Stimulated activated CD4-positive, alpha-beta T cell treated with anti-CD3 and anti-CD28 coated beads, TNF-alpha, amount 100 ng/mL, for 1 hour (primary cell): ENCODE data around the gene DOCK2.
A peak's percentile ranks its signal among the peaks of the same experiment; 100 is the strongest.
"Not testable (repeated sequence)": the region's sequence is repeated elsewhere in the genome, so short reads cannot be mapped to it uniquely, and the experiment has no call there.

Experiments used
- DNase-seq, 3 donors: peaks; one replicate each; pipeline ENCODE4 v3.0.0-alpha.2; 2020; ENCODE audit warnings: low read depth in 3 of 3, low spot score in 1 of 3

Gene DOCK2

GRCh38 chr5:169637549-169638121, 560 bp downstream of the DOCK2 start:
- DNase-seq, result peak in 2 of 3 donors; percentile 41 to 50

DNA sequence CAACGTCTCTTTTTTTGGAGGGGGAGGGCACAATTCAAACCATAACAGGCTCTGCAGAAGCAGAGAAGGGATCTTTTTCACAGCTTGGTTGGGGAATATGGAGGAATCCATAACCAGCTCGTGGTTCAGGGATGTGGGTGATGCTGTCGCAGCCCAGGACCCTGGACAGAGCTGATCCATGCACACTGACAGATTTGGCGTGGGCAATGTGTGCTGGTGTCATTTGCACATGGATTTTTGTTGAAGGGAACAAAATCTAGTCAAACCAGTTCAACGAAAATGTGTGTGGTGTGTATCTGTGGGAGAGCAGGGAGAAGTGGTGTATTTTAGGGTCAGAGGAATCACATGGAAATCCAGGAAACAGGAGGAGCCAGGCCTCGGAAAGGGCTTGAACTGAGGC, 4.2 kb downstream of the DOCK2 start:
- no peak for DNase-seq

GRCh38 chr5:169646856-169647255, 9.8 kb downstream of the DOCK2 start:
- no peak for DNase-seq

- no peak for DNase-seq
Measured at GRCh38 chr5:169647566-169647965, 10.5 kb downstream of the DOCK2 start.

DNA sequence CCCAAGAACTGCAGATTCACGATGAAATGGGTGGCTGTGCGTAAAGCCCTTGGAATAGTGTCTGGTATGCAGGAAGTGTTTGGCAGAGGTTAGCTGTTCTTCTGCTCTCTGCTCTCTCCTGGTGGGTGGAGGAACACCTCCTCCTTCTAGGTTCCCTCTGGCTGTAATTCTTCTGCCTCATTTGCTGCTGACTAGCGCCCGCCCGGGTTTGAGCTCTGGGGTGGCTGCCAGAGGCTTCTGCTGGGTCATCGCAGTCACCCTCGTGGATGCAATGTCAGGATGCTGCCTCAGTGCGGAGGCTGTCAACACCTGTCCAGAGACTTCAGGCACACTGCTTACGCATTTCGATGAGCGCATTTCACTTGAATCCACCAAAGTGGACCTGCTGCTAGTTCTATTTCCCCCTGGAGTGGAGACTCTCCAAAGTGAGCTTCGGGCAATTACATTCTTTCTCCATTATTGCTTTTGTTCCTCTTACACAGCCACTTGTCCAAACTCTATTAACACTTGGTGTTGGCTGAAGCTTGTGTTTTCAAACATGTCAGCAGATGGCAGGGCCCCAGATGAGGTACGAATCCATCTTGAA, 11.7 kb downstream of the DOCK2 start:
- DNase-seq, result no peak

DNA sequence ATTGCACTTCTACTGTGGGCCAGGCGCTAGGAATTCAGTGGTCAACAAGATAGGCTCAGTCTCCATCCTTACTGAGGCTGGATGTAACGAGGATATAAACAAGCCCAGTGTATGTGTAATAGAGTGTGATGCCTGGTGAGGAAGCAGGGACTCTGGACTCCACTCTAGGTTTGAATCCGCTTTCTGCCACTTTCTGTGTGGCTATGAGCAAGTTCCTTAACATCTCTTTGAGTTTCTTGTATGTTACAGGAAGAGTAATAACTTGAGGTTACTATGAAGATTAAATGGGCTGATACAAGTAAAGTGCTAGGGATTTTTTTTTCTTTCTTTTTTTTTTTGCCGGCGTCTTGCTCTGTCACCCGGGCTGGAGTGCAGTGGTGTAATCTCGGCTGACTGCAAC, 12.4 kb downstream of the DOCK2 start:
- DNase-seq, result no peak

- DNase-seq, result no peak
Measured at GRCh38 chr5:169650701-169651331, 13.7 kb downstream of the DOCK2 start.

GRCh38 chr5:169651526-169651925, 14.5 kb downstream of the DOCK2 start:
- no peak for DNase-seq

DNA sequence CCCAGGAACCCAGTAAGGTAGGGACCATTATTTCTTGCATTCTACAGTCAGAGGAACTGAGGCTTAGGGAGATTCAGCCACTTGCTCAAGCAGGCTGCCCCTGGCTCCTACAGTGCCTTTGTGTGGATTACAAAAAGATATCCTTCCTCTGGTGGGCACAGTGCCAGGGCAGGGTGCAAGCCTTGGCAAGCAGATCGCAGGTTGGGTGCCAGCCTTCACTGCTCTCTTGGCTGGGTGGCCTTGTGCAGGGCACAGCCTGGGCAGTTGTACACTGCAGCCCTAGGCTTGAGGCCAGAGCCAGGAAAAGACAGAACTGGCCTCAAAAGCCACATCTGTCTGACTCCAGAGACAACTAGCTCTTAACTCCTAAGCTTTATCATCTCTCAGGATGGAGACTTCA, 15.0 kb downstream of the DOCK2 start:
- no peak for DNase-seq

GRCh38 chr5:169653091-169653490, 16.0 kb downstream of the DOCK2 start:
- DNase-seq, result no peak

GRCh38 chr5:169655353-169655752, 18.3 kb downstream of the DOCK2 start:
- no peak for DNase-seq

GRCh38 chr5:169656125-169656901, 19.2 kb downstream of the DOCK2 start:
- no peak for DNase-seq

GRCh38 chr5:169657127-169657526, 20.1 kb downstream of the DOCK2 start:
- no peak for DNase-seq

- DNase-seq, result not testable (repeated sequence)
Measured at GRCh38 chr5:169662451-169662850, 25.4 kb downstream of the DOCK2 start.

GRCh38 chr5:169663537-169663936, 26.5 kb downstream of the DOCK2 start:
- no peak for DNase-seq

DNA sequence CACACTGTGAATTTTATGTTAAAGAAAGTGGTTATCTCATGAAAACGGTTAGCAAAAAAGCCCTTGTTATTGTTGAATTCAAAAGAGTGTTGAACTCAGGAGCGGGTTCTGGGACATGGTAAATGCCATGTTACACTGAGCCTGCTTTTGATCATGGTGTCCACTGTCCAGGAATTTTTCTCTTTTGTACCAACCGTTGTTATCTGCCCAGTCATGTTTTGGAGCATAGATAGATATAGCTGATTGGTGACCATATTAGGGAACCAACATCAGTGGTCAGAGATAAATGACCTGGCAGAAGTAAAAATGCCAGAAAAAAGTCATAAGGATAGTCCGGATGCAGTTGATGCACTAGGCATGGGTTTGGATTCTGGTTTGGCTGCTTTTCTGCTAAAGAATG, 29.3 kb downstream of the DOCK2 start:
- DNase-seq, result no peak

- DNase-seq, result no peak
Measured at GRCh38 chr5:169667896-169668674, 31.0 kb downstream of the DOCK2 start.

DNA sequence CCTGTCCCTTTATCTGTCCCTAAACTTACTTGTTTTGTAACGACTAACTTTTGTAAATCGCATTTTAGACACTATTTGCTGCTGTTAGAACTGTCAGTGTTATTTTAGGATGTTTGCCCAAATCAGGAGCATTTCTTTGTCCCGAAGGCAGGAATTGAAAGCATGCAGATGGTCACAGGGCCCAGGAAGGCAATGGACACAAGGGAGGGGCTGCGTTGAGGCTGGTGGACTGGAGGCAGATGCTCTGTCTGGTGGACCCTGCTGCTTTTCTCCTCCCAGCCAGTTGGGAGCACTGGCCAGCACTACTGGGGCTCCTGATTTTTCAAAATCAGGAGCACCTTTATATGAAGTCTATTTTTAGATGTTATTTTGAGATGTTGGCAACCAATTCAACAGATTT, 31.7 kb downstream of the DOCK2 start:
- DNase-seq, result no peak

GRCh38 chr5:169670769-169671525, 33.9 kb downstream of the DOCK2 start:
- DNase-seq, result no peak

GRCh38 chr5:169682026-169682425, 45.0 kb downstream of the DOCK2 start:
- DNase-seq, result no peak

GRCh38 chr5:169686137-169686536, 49.1 kb downstream of the DOCK2 start:
- no peak for DNase-seq
